NCI-H82 treated with DMSO at 0.1 percent for 48 hours (cell line): ENCODE results near the gene OSCP1.
A peak's percentile ranks its signal among the peaks of the same experiment; 100 is the strongest.

Experiments
- DNase-seq: peaks from one replicate; lab custom pipeline; 2025; ENCODE audit not compliant: unreplicated experiment; lab: John Stamatoyannopoulos, UW

OSCP1 gene

GRCh38 chr1:36408479-36408878, 41.8 kb downstream of the OSCP1 start:
- DNase-seq = no peak

- DNase-seq = no peak
Measured at GRCh38 chr1:36406440-36406839, 43.8 kb downstream of the OSCP1 start.

- no peak for DNase-seq
Measured at GRCh38 chr1:36402504-36402890, 47.8 kb downstream of the OSCP1 start.

- DNase-seq = no peak
Measured at GRCh38 chr1:36401602-36402503, 48.4 kb downstream of the OSCP1 start.

- DNase-seq = no peak
Measured at GRCh38 chr1:36400825-36401601, 49.2 kb downstream of the OSCP1 start.

GRCh38 chr1:36400514-36400824, 49.8 kb downstream of the OSCP1 start:
- no peak for DNase-seq

- DNase-seq = no peak
Measured at GRCh38 chr1:36398370-36398977, 51.8 kb downstream of the OSCP1 start.

- peak; percentile 76 for DNase-seq
Measured at GRCh38 chr1:36397378-36398230, 52.6 kb downstream of the OSCP1 start, which contains the start of gene LSM10. LSM10 (minus strand) TSS chr1:36397908; CDS start chr1:36394129, 3,779 bp downstream.

- DNase-seq = no peak
Measured at GRCh38 chr1:36397083-36397377, 53.2 kb downstream of the OSCP1 start.

- DNase-seq = no peak
Measured at GRCh38 chr1:36396359-36396758, 53.9 kb downstream of the OSCP1 start.

GRCh38 chr1:36393686-36394085, 56.6 kb downstream of the OSCP1 start:
- no peak for DNase-seq

GRCh38 chr1:36392836-36393235, 57.4 kb downstream of the OSCP1 start:
- no peak for DNase-seq

- no peak for DNase-seq
Measured at GRCh38 chr1:36391271-36391670, 59.0 kb downstream of the OSCP1 start.

- no peak for DNase-seq
Measured at GRCh38 chr1:36390411-36390810, 59.8 kb downstream of the OSCP1 start.

GRCh38 chr1:36389999-36390398, 60.3 kb downstream of the OSCP1 start:
- no peak for DNase-seq

GRCh38 chr1:36389261-36389660, 61.0 kb downstream of the OSCP1 start:
- DNase-seq = no peak

- DNase-seq = no peak
Measured at GRCh38 chr1:36387141-36387949, 62.9 kb downstream of the OSCP1 start.

GRCh38 chr1:36386265-36387140, 63.7 kb downstream of the OSCP1 start:
- peak; percentile 84 for DNase-seq
